SIG-M5 treated with dmso at 0.1 percent for 504 hours (cell line): ENCODE measurements around the gene SDHB.

Experiments
- DNase-seq: peaks from one replicate; lab custom pipeline; 2025; ENCODE audit not compliant: unreplicated experiment; lab: John Stamatoyannopoulos, UW

Gene SDHB

GRCh38 chr1:17013491-17014320 is 40.1 kb downstream of the SDHB start:
- peak; percentile 76 for DNase-seq

DNA sequence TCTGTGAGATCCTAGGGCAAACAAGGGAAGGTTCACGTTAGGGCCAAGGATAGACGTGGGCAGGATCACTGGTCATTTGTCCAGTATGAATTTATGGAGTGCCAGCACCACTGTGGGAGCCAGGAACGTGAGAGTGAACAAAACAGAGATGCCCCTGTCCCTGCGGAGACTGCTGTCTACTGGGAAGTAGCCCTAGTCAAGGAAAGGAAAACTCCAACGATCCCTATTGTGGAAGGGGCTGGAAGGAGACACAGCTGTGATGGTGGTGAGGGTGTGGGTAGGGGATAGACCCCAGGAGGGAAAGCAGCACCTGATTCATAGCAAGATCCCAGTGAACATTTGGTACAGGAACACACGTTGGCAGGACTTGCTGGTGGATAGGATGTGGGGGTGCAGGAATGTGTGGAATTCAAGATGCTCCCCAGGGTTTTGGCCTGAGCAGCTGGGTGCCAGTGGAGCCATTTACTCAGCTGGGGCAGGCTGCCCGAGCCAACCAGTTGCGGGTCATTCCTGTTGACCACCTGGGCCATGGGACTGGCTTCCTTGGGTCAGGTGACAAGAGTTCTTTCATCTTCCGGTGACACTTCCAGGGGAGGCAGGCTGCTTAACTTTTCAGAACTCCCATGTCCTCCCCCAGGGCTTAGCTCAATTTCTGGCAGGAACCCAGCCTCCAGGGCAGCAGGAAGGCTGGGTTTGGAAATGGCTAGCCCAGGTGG is 40.9 kb downstream of the SDHB start:
- no peak for DNase-seq

- DNase-seq, result peak; percentile 48
Measured at GRCh38 chr1:17011439-17012307, 42.2 kb downstream of the SDHB start, which contains the start of gene ATP13A2. ATP13A2 (minus strand) TSS chr1:17011928; CDS start chr1:17011738, 190 bp downstream.

- DNase-seq, result no peak
Measured at GRCh38 chr1:17011092-17011438, 42.8 kb downstream of the SDHB start.

GRCh38 chr1:17009706-17010105 is 44.1 kb downstream of the SDHB start:
- peak; percentile 56 for DNase-seq

DNA sequence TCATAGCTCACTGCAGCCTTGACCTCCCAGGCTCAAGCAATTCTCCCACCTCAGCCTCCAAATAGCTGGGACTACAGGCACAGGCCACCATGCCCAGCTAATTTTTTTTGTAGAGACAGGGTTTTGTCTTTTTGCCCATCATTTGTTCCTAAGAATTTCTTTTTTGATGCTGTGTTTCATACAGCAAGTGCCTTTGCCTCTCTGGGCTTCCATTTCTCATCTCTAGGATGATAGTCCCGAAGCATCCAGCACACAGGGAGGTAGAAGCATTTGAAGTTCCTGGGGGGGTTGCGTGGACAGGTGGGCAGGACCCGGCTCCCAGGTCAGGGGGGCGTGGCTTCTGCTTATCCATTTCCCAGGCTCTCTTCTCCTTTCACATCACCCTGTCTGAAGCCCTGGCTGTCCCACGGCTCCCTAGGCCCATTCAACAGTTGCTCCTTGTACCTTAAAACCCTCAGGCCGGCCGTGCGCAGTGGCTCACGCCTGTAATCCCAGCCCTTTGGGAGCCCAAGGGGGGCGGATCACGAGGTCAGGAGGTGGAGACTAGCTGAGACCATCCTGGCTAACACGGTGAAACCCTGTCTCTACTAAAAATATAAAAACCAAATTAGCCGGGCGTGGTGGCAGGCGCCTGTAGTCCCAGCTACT is 45.5 kb downstream of the SDHB start:
- no peak for DNase-seq

DNA sequence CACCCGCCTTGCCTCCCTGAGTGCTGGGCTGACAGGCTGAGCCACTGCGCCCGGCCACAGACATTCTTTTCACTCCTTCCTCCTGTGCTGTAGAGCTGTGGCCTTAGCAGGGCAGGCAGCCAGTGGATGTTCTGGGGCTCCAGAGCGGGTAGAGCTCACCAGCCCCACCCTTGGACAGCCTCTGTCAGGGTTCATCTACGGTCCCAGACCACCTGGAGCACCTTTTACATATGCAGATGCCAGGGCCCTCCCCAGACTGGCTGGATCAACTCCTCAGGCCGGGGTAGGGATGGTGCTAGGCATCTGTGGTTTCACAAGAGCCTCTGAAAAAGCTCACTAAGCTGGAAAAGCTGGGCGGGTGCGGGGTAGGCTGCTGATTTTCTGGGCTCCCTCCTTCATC is 46.7 kb downstream of the SDHB start:
- DNase-seq, result no peak

- DNase-seq, result no peak
Measured at GRCh38 chr1:17005365-17005740, 48.5 kb downstream of the SDHB start.

DNA sequence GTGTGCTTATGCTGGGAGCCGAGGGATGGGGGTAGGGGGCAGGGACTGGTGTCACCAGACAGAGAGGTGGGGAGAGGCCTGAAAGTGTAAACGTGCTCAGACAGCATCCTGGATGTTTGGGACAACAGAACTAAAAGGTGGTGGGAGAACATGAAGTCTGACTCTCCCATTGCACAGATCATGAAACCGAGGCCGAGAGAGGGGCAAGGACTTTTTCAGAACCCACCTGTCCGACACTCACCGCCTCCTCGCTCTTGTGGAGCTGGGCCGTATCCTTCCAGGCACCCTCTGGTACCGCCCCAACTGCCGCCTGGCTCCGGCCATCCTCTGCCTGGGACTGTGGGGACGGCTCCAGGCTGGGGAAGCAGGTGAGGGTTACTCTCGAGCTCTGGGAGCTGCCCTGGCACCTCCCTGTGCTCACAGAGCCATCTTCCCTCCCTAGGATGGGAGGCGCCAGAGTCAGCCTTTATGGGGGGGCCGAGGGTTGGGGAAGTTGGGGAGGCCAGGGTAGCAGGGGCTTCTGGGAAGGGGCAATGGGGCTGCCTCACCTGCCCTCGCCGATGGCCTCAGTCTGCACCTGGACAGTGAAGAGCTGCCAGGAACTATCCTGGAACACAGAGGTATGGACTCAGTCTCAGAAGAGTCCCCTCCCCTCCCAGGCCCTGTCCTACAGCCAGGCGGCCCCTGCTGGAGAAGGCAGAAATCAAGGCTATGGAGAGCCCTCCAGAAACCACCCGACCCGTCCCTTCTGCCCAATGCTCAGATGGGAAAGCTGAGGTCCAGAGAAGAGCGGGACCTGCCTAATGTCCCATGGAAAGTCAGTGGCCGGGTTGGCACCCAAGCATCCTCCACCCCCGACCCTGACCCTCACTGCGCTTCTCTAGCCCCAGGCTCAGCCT is 49.1 kb downstream of the SDHB start:
- DNase-seq, result no peak

DNA sequence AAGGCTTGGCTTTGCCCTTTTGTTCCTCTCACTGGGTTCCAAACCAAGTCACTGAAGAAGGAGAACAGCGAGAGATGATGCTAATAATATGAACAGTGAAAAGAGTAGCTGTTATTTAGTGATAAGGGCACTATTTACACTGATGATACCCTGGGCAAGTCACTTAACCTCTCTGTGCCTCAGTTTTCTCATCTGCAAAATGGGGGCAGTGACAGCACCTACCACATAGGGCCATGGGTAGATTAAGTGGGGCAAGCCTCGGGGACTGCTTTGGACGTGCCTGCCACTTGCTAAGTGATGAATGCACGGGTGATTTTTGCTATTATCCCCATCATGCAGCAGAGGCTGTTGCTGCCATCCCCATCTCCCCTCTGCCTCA is 51.3 kb downstream of the SDHB start:
- DNase-seq, result no peak

- DNase-seq, result no peak
Measured at GRCh38 chr1:17001760-17002523, 51.9 kb downstream of the SDHB start.

- DNase-seq, result no peak
Measured at GRCh38 chr1:16999863-17000262, 54.0 kb downstream of the SDHB start.

- DNase-seq, result no peak
Measured at GRCh38 chr1:16998589-16998988, 55.2 kb downstream of the SDHB start.

- DNase-seq, result no peak
Measured at GRCh38 chr1:16996845-16997244, 57.0 kb downstream of the SDHB start.

DNA sequence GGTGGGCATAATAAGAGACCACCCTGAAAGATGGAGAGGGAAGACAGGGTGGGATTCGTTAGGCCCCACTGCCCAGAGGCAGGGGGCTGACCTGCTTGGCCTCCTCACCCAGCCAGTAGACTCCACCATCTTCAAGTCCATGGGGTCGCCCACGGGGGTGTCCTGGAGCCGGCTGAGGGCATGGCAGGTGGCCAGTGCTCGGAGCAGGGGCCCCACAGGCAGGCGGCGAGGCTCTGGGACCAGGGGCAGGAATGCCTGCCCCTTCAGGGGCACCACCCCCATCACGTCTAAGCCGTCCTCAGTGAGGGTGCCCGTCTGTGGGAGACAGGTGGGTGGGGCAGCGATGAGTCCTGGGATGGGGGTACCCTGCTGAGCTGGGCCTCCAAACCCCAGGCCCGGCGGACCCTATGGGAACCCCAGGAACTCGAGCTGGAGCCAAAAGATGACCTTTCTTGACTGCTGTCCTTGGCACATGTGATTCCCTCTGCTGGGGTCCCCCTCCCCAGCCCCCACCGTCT is 60.3 kb downstream of the SDHB start:
- no peak for DNase-seq

GRCh38 chr1:16992675-16993074 is 61.2 kb downstream of the SDHB start:
- DNase-seq, result no peak

DNA sequence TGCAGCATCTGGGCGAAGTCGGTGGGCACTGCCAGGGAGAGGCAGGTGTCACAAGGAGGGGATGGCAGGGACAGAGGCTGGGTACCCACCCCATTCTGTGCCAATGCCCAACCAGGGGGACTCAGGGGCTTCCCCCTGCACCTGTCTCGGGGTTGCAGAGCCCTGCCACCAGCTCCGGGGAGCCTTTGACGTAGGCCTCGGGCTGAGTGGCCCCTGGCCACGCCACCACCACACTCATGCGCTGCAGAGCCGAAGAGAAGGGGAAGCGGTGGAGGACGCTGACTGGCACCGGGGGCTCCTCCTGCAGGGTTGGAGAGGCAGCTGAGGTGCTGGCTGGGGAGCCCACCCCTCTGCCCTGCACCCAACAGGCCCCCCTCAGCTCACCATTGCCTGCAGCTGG is 61.7 kb downstream of the SDHB start:
- no peak for DNase-seq

DNA sequence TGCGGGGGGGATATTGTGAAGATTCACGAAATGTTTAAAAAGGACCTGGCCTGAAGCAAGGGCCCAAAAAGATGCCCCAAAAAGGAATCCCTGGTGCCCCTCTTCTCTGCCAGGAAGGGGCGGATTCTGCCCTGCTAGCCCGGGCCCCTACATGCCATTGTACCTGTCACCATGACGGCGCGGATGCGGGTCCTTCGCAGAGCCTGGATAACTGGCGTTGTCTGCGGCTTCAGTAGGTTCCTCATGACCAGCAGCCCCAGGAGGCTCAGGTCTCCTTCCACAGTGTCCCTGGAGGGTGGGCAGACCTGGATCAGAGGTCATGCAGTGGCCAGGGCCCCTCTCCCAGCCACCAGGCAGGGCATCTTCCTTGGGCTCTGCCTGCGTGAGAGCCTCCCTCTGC is 62.3 kb downstream of the SDHB start:
- DNase-seq, result no peak
